Psoas muscle (tissue), 8 donors: Measurements from ENCODE around the gene HMGCS1. TPM values are rescaled to one million over a fixed set of nuclear protein-coding genes. Genes with fewer than 3 reads are reported as not detected.

Source experiments
- ATAC-seq, 4 donors: fragments of 200-7000 bp; cut with Tn5 transposase; one replicate each; pipeline ENCODE4 v1.9.1; 2020; ENCODE audit warnings: moderate library complexity in 3 of 4, mild to moderate bottlenecking in 2 of 4
- DNase-seq, 2 donors: peaks; one replicate each; pipeline ENCODE4 v3.0.0-alpha.2; 2020
- H3K27ac ChIP-seq: fragments of 200-600 bp; one replicate; pipeline ENCODE4 v1.8.0; 2022
- H3K27me3 ChIP-seq, 3 donors: fragments of 200-600 bp in 1 of 3; one replicate each; pipeline versions ENCODE4 v1.6.1 to v1.8.0; 2013 to 2022; ENCODE audit warnings: low read length in 2 of 3, mild to moderate bottlenecking in 2 of 3, moderate library complexity in 1 of 3; ENCODE audit not compliant: insufficient read depth in 3 of 3
- H3K36me3 ChIP-seq, 2 donors: fragments of 200-600 bp in 1 of 2; one replicate each; pipeline versions ENCODE4 v1.6.1 to v1.8.0; 2013 to 2022; ENCODE audit warnings: low read depth in 1 of 2, mild to moderate bottlenecking in 1 of 2, moderate library complexity in 1 of 2; ENCODE audit not compliant: insufficient read depth in 1 of 2
- H3K4me1 ChIP-seq: fragments of 200-600 bp; one replicate; pipeline ENCODE4 v1.8.0; 2022
- H3K4me3 ChIP-seq: fragments of 200-600 bp; one replicate; pipeline ENCODE4 v1.8.0; 2022; ENCODE audit warnings: mild to moderate bottlenecking
- H3K9me3 ChIP-seq: fragments of 200-600 bp; one replicate; pipeline ENCODE4 v1.8.0; 2022
- CTCF ChIP-seq: fragments of 200-600 bp; IDR thresholded peaks from one replicate; pipeline ENCODE4 v1.8.0; 2022; ENCODE audit warnings: antibody characterized with exemption
- WGBS, 3 donors: extraction: QIAGEN DNeasy Blood & Tissue Kit; methylation state at CpG; one replicate each; pipeline versions ENCODE4 v1.1.6 to v1.1.7; 2013; 5-methylcytosine and 5-hydroxymethylcytosine counted together
- intact Hi-C, 2 donors: fragments of 100-400 bp; cut with DNase I; formaldehyde crosslinking; loops; one replicate each; pipeline versions ENCODE4 v1.11.0 to v1.14.2; 2022
- polyA plus RNA-seq, 3 donors: library from polyadenylated mRNA; stranded (reverse); fragments of 200-250 nt; gene quantifications; one replicate each; pipeline ENCODE4 v1.2.3, GENCODE V29; 2013
- total RNA-seq, 4 donors: library from RNA; stranded (reverse); fragmentation: NEBNext Ultra II Directional in 2 of 4; extraction: Animal tissue kit (Norgen Biotek cat#: 25700) in 2 of 4; gene quantifications; one replicate each; pipeline versions ENCODE4 v1.2.1 to v1.2.4, GENCODE V29; 2021 to 2023
- donor health status: healthy with polysubstance abuse.
- donor health status: DM: no; HTN: no; CAD: no; lungs with moderate emphysema.
- donor health status: Bipolar disorder and iron deficiency.
- donor health status: healthy.
- donor health status: DM: yes; HTN: yes; CAD: no.
- donor health status: DM: no; HTN: no; CAD: no.
- donor health status: DM: no; HTN: no; CAD: no.
- donor health status: DM: yes; HTN: yes; CAD: no.

Gene HMGCS1
- total and polyA plus RNA-seq, 7 donors, result 7.6 to 22.6 (median 14.7) TPM

DNA sequence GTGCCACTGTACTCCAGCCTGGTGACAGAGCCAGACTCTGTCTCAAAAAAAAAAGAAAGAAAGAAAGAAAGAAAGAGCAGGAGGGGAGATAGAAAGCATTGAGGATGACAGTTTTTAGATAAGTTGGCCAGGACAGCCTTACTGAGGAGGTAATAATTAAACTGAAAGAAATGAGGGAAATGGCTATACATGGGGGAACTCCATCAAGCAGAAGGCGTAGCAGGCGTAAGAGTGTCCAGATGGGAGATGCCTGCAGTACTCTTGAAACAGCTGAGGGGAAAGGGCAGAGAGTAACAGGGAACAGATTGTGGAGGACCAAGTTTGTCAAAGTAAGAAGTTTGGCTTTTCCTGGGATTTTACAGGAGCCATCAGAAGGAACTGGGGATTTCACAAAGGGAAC is 57.5 kb downstream of the HMGCS1 start:
- Histone ChIP-seq H3K4me1 (no peaks in the 10 kb centered on the region), H3K36me3 (no peaks in the 10 kb centered on the region), H3K27ac (no peak overlapping the region), H3K27me3 (no peaks in the 10 kb centered on the region), H3K4me3 (no peak overlapping the region), H3K9me3 (no peaks in the 10 kb centered on the region)
- intact Hi-C loops, result no loop called here
- WGBS, 3 donors, result 74 to 80% (median 74%) methylated on average over 2 of the region's 2 CpGs
- TF ChIP-seq CTCF, result no peak
- DNase-seq, result no peak
- ATAC-seq, result no peak

DNA sequence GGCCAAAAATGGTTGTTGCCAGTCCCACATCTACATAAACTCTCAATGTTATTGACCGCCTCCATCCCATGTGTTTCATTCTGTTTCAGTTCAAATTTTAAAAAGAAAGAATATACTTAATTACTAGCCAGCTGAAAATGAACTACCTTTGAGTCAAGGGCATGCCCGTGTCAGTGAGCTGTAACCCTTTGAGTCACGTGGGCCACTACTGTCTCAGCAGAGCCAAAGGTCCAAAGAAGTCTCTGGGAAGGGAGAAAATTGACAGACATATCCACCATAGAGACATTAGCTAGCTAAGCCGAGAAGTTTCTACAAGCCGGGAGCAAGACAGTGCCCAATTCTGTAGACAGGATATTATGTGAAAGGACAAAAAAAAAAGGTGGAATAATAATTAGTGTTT is 61.5 kb downstream of the HMGCS1 start:
- no peaks in the 10 kb centered on the region for H3K27me3 ChIP-seq
- H3K4me3 ChIP-seq, result no peak overlapping the region
- DNase-seq (no peak), ATAC-seq (no peak)
- no peaks in the 10 kb centered on the region for H3K4me1 ChIP-seq
- no peaks in the 10 kb centered on the region for H3K36me3 ChIP-seq
- H3K27ac ChIP-seq, result no peak overlapping the region
- intact Hi-C loops, result no loop called here
- WGBS, 3 donors, result 74 to 80% (median 79%) methylated on average over 5 of the region's 5 CpGs
- H3K9me3 ChIP-seq, result no peaks in the 10 kb centered on the region
- TF ChIP-seq CTCF, result no peak

- no peak for ATAC-seq
- intact Hi-C loops, result no loop called here
- Histone ChIP-seq H3K27ac (no peak overlapping the region), H3K9me3 (no peaks in the 10 kb centered on the region), H3K36me3 (no peaks in the 10 kb centered on the region), H3K4me3 (no peak overlapping the region), H3K27me3 (no peaks in the 10 kb centered on the region), H3K4me1 (no peaks in the 10 kb centered on the region)
- no peak for TF ChIP-seq CTCF
- DNase-seq, result no peak
- 94% methylated on average over 19 of the region's 19 CpGs for WGBS, 3 donors
These were observed 67.4 kb downstream of the HMGCS1 start for GRCh38 chr5:43245724-43246385.

GRCh38 chr5:43244823-43245565 is 68.2 kb downstream of the HMGCS1 start:
- no peaks in the 10 kb centered on the region for H3K9me3 ChIP-seq
- DNase-seq, result no peak
- H3K36me3 ChIP-seq, result no peaks in the 10 kb centered on the region
- no peak overlapping the region for H3K4me3 ChIP-seq
- no peaks in the 10 kb centered on the region for H3K27me3 ChIP-seq
- intact Hi-C loops, result no loop called here
- WGBS, 3 donors, result 57 to 68% (median 58%) methylated on average over 11 of the region's 11 CpGs
- no peak overlapping the region for H3K27ac ChIP-seq
- H3K4me1 ChIP-seq, result no peaks in the 10 kb centered on the region
- no peak for ATAC-seq
- no peak for TF ChIP-seq CTCF
